B cell (primary cell): ENCODE data around the gene TMEM154. TPM values are rescaled to one million over a fixed set of nuclear protein-coding genes. Genes with fewer than 3 reads are reported as not detected.

Experiments
- ATAC-seq: fragments of 200-7000 bp; cut with Tn5 transposase; one replicate; pipeline ENCODE4 v1.10.0; 2021; ENCODE audit warnings: low read depth, mild to moderate bottlenecking, moderate number of reproducible peaks, moderate library complexity
- CTCF ChIA-PET: fragments of 350-600 bp; sonication (Branson Sonifier 250); formaldehyde crosslinking; loops from one replicate; lab custom pipeline; 2021; ENCODE audit warnings: antibody characterized with exemption, inconsistent platforms; lab: Charles Lee
- POLR2A ChIA-PET: fragments of 350-600 bp; sonication (Branson Sonifier 250); formaldehyde crosslinking; loops from one replicate; lab custom pipeline; 2021; ENCODE audit warnings: antibody characterized with exemption; lab: Charles Lee
- DNase-seq: peaks from one replicate; pipeline ENCODE4 v3.0.0; 2013
- H2AFZ ChIP-seq: 2 replicates; pipeline ENCODE4 v1.6.1; 2012; ENCODE audit warnings: mild to moderate bottlenecking, low read depth, low read length; ENCODE audit not compliant: insufficient read depth, poor library complexity, severe bottlenecking
- H3K27ac ChIP-seq, 2 donors: 1 replicate in 1 of 2; 2 replicates in 1 of 2; pipeline ENCODE4 v1.5.1; 2012 to 2013; ENCODE audit warnings: low read length in 2 of 2, mild to moderate bottlenecking in 2 of 2, moderate library complexity in 1 of 2
- H3K27me3 ChIP-seq, 4 experiments: fragments of 200-600 bp in 1 of 4; sonication (generic) in 1 of 4; replicated peaks in 1 of 4; 1 replicate in 2 of 4; 2 replicates in 2 of 4; pipeline versions ENCODE4 v1.6.1 to v1.7.0; 2013 to 2016; ENCODE audit warnings: low read length in 3 of 4, mild to moderate bottlenecking in 2 of 4, mixed read lengths in 1 of 4, moderate library complexity in 1 of 4; ENCODE audit not compliant: insufficient read depth in 4 of 4, control insufficient read depth in 3 of 4; ENCODE audit errors: control extremely low read depth in 1 of 4
- H3K36me3 ChIP-seq, 2 experiments: replicated peaks in 1 of 2; 1 replicate in 1 of 2; 2 replicates in 1 of 2; pipeline versions ENCODE4 v1.6.1 to v1.7.1; 2013; ENCODE audit warnings: low read length in 1 of 2; ENCODE audit not compliant: insufficient read depth in 2 of 2, control insufficient read depth in 1 of 2; ENCODE audit errors: control extremely low read depth in 1 of 2, extremely low read depth in 1 of 2
- H3K4me1 ChIP-seq, 2 donors: fragments of 200-600 bp in 1 of 2; sonication (generic) in 1 of 2; 1 replicate in 1 of 2; 2 replicates in 1 of 2; pipeline versions ENCODE4 v1.5.1 to v1.6.1; 2013 to 2017; ENCODE audit warnings: low read length in 2 of 2; ENCODE audit not compliant: control insufficient read depth in 2 of 2, insufficient read depth in 2 of 2
- H3K4me2 ChIP-seq: replicated peaks from 2 replicates; pipeline ENCODE3; 2012; ENCODE audit warnings: mild to moderate bottlenecking, low read depth, low read length; ENCODE audit not compliant: poor library complexity, severe bottlenecking
- H3K4me3 ChIP-seq, 5 experiments: fragments of 200-600 bp in 1 of 5; sonication (generic) in 1 of 5; 1 replicate in 3 of 5; 2 replicates in 2 of 5; pipeline versions ENCODE4 v1.5.1 to v1.7.0; 2011 to 2016; ENCODE audit warnings: low read length in 4 of 5, mild to moderate bottlenecking in 4 of 5, low read depth in 2 of 5, control low read depth in 1 of 5, moderate library complexity in 1 of 5; ENCODE audit not compliant: insufficient read depth in 1 of 5; ENCODE audit errors: control extremely low read depth in 1 of 5, extremely low read depth in 1 of 5
- H3K79me2 ChIP-seq: fragments of 200-600 bp; sonication (generic); one replicate; pipeline ENCODE4 v1.6.0; 2016; ENCODE audit warnings: low read length; ENCODE audit not compliant: control insufficient read depth, insufficient read depth
- H3K9ac ChIP-seq: fragments of 200-600 bp; sonication (generic); 2 replicates; pipeline ENCODE4 v1.6.1; 2017; ENCODE audit warnings: mild to moderate bottlenecking, low read length, moderate library complexity
- H3K9me3 ChIP-seq, 3 donors: one replicate each; pipeline versions ENCODE4 v1.6.1 to v1.7.1; 2013; ENCODE audit warnings: low read length in 2 of 3; ENCODE audit not compliant: control insufficient read depth in 2 of 3, insufficient read depth in 1 of 3; ENCODE audit errors: control extremely low read depth in 1 of 3
- H4K20me1 ChIP-seq: 2 replicates; pipeline ENCODE4 v1.6.0; 2012; ENCODE audit warnings: mild to moderate bottlenecking, low read length; ENCODE audit not compliant: insufficient read depth, control insufficient read depth, poor library complexity, severe bottlenecking
- H3K27ac Mint-ChIP-seq: one replicate; pipeline ENCODE4 v1.8.0; 2021; ENCODE audit warnings: mixed read lengths
- H3K27me3 Mint-ChIP-seq: one replicate; pipeline ENCODE4 v1.8.0; 2021; ENCODE audit warnings: mixed read lengths
- H3K4me1 Mint-ChIP-seq: one replicate; pipeline ENCODE4 v1.8.0; 2021; ENCODE audit warnings: mixed read lengths
- H3K4me3 Mint-ChIP-seq: one replicate; pipeline ENCODE4 v1.8.0; 2021; ENCODE audit warnings: mixed read lengths
- H3K9me3 Mint-ChIP-seq: one replicate; pipeline ENCODE4 v1.8.0; 2022; ENCODE audit warnings: mixed read lengths; ENCODE audit not compliant: insufficient read depth
- CTCF ChIP-seq: fragments of 200-600 bp; IDR thresholded peaks from one replicate; pipeline ENCODE4 v1.8.0; 2022; ENCODE audit warnings: antibody characterized with exemption, mild to moderate bottlenecking
- EZH2 ChIP-seq: IDR thresholded peaks from 2 replicates; pipeline ENCODE4 v1.6.1; 2012; ENCODE audit warnings: borderline replicate concordance, low read depth, mild to moderate bottlenecking, moderate library complexity, low read length; ENCODE audit not compliant: insufficient read depth, poor library complexity, severe bottlenecking
- WGBS: methylation state at CpG from one replicate; pipeline ENCODE4 v1.1.5; 2013; ENCODE audit warnings: missing lambda C conversion rate; ENCODE audit not compliant: insufficient coverage; 5-methylcytosine and 5-hydroxymethylcytosine counted together
- intact Hi-C: fragments of 100-400 bp; cut with micrococcal nuclease; formaldehyde crosslinking; loops from one replicate; pipeline ENCODE4 v1.10.0; 2022
- polyA plus RNA-seq: library from polyadenylated mRNA; depleted of rRNA; stranded (reverse); fragments of >200 nt; gene quantifications from 2 replicates; pipeline ENCODE4 v1.2.3, GENCODE V29; 2012
- total RNA-seq, 2 donors: library from RNA; stranded (reverse); fragments of 120-200 nt in 1 of 2; gene quantifications; 1 replicate in 1 of 2; 2 replicates in 1 of 2; pipeline versions ENCODE4 v1.2.3 to v1.2.4, GENCODE V29; 2013 to 2022

TMEM154 gene
- total and polyA plus RNA-seq, 2 donors (not counting 1 experiment from before 2014, with no cell fraction given), result 20.1 to 99.1 TPM

GRCh38 chr4:152599095-152599494 lies 80.7 kb downstream of the TMEM154 start:
- Histone ChIP-seq H3K9ac (no peak overlapping the region), H3K27ac (no peak overlapping the region), H2AFZ (no peak overlapping the region), H3K4me2 (no peak overlapping the region), H3K9me3 (no peaks in the 10 kb centered on the region), H3K36me3 (no peaks in the 10 kb centered on the region), H3K4me1 (peaks cover 7 to 9% of the 10 kb centered on the region in 2 donors), H3K79me2 (no peaks in the 10 kb centered on the region), H3K4me3 (no peak overlapping the region), H3K27me3 (no peaks in the 10 kb centered on the region), H4K20me1 (no peaks in the 10 kb centered on the region)
- no peaks in the 10 kb centered on the region for H3K27me3 Mint-ChIP-seq
- DNase-seq, result no peak
- no peak overlapping the region for H3K27ac Mint-ChIP-seq
- 96% methylated on average over 4 of the region's 6 CpGs for WGBS
- no peak for ATAC-seq
- CTCF ChIA-PET, result no interaction called here
- no peak for TF ChIP-seq CTCF
- TF ChIP-seq EZH2, result no peak
- H3K4me1 Mint-ChIP-seq, result peaks cover 11% of the 10 kb centered on the region
- POLR2A ChIA-PET, result no interaction called here
- intact Hi-C loops, result no loop called here
- H3K9me3 Mint-ChIP-seq, result no peaks in the 10 kb centered on the region
- H3K4me3 Mint-ChIP-seq, result no peak overlapping the region

GRCh38 chr4:152598454-152598853 lies 81.3 kb downstream of the TMEM154 start:
- TF ChIP-seq EZH2 (no peak), CTCF (no peak)
- Histone ChIP-seq H3K27ac (no peak overlapping the region), H2AFZ (no peak overlapping the region), H3K4me2 (no peak overlapping the region), H4K20me1 (no peaks in the 10 kb centered on the region), H3K9me3 (no peaks in the 10 kb centered on the region), H3K27me3 (no peaks in the 10 kb centered on the region), H3K4me1 (peaks cover 7 to 9% of the 10 kb centered on the region in 2 donors), H3K9ac (no peak overlapping the region), H3K36me3 (no peaks in the 10 kb centered on the region), H3K4me3 (no peak overlapping the region), H3K79me2 (no peaks in the 10 kb centered on the region)
- Mint-ChIP-seq H3K4me3 (no peak overlapping the region), H3K27ac (no peak overlapping the region), H3K4me1 (peaks cover 11% of the 10 kb centered on the region), H3K27me3 (no peaks in the 10 kb centered on the region), H3K9me3 (no peaks in the 10 kb centered on the region)
- intact Hi-C loops, result no loop called here
- ChIA-PET CTCF (no interaction called here), POLR2A (no interaction called here)
- DNase-seq, result no peak
- WGBS, result no CpG with 5 or more reads among the region's 2 CpGs
- ATAC-seq, result no peak
